T-helper 9 cell (primary cell): ENCODE data around the gene SH2D3A.
"Not testable (repeated sequence)": the region's sequence is repeated elsewhere in the genome, so short reads cannot be mapped to it uniquely, and the experiment has no call there.

Source experiments
- DNase-seq: peaks from one replicate; pipeline ENCODE4 v3.0.0-alpha.2; 2020

The SH2D3A gene

GRCh38 chr19:6719540-6719861, 47.7 kb downstream of the SH2D3A start:
- no peak for DNase-seq

GRCh38 chr19:6718741-6719539, 48.3 kb downstream of the SH2D3A start:
- no peak for DNase-seq

GRCh38 chr19:6718111-6718740, 49.0 kb downstream of the SH2D3A start:
- DNase-seq = no peak

GRCh38 chr19:6717441-6717971, 49.7 kb downstream of the SH2D3A start:
- no peak for DNase-seq

- DNase-seq = no peak
Measured at GRCh38 chr19:6717036-6717435, 50.2 kb downstream of the SH2D3A start.

GRCh38 chr19:6716610-6716970, 50.6 kb downstream of the SH2D3A start:
- DNase-seq = no peak

GRCh38 chr19:6714749-6715555, 52.3 kb downstream of the SH2D3A start:
- DNase-seq = no peak

GRCh38 chr19:6713773-6714692, 53.2 kb downstream of the SH2D3A start:
- no peak for DNase-seq

- DNase-seq = no peak
Measured at GRCh38 chr19:6712692-6713670, 54.3 kb downstream of the SH2D3A start.

GRCh38 chr19:6712231-6712630, 55.0 kb downstream of the SH2D3A start:
- DNase-seq = no peak

GRCh38 chr19:6711605-6712004, 55.6 kb downstream of the SH2D3A start:
- DNase-seq = no peak

GRCh38 chr19:6711078-6711361, 56.2 kb downstream of the SH2D3A start:
- no peak for DNase-seq

GRCh38 chr19:6710273-6711077, 56.8 kb downstream of the SH2D3A start:
- no peak for DNase-seq

- DNase-seq = no peak
Measured at GRCh38 chr19:6709549-6709948, 57.7 kb downstream of the SH2D3A start.

GRCh38 chr19:6708913-6709312, 58.3 kb downstream of the SH2D3A start:
- DNase-seq = not testable (repeated sequence)

GRCh38 chr19:6708346-6708745, 58.9 kb downstream of the SH2D3A start:
- no peak for DNase-seq

GRCh38 chr19:6707658-6708018, 59.6 kb downstream of the SH2D3A start:
- no peak for DNase-seq

GRCh38 chr19:6707011-6707657, 60.1 kb downstream of the SH2D3A start:
- no peak for DNase-seq

- DNase-seq = no peak
Measured at GRCh38 chr19:6706633-6706958, 60.6 kb downstream of the SH2D3A start.

GRCh38 chr19:6705931-6706632, 61.2 kb downstream of the SH2D3A start:
- DNase-seq = no peak
